Measurements from ENCODE around the gene RABGAP1. TPM values are rescaled to one million over a fixed set of nuclear protein-coding genes. Genes with fewer than 3 reads are reported as not detected.

RABGAP1 gene
- total RNA-seq, 1 donor from 2014 or later: 93.6 TPM

DNA sequence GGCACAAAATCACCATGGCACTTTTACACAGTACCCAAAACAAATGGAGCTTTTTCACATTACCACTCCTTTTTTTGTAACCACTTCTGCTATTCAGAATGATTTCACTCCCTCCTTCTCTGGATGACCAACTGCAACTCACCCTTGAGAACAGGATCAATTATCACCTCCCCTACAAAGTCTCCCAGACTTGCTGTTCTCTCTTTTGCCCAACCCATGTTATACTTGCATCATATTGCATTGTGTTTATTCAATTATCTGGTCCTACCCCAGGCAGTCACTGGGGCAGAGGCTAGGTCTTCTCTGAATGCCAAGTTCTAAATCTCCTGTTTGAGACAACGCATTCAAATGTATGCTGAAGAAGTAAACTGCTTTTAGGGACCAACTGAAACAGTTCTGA lies 188.6 kb downstream of the RABGAP1 start:
- Mint-ChIP-seq H3K27ac (no peak overlapping the region), H3K4me1 (ENCODE audit: low read depth) (peaks cover 8% of the 10 kb centered on the region), H3K36me3 (ENCODE audit: insufficient read depth) (peaks cover 7% of the 10 kb centered on the region), H3K4me3 (ENCODE audit: low read depth) (no peak overlapping the region), H3K9me3 (ENCODE audit: low read depth) (no peaks in the 10 kb centered on the region), H3K27me3 (no peaks in the 10 kb centered on the region)
- TF ChIP-seq, protein P1, sequence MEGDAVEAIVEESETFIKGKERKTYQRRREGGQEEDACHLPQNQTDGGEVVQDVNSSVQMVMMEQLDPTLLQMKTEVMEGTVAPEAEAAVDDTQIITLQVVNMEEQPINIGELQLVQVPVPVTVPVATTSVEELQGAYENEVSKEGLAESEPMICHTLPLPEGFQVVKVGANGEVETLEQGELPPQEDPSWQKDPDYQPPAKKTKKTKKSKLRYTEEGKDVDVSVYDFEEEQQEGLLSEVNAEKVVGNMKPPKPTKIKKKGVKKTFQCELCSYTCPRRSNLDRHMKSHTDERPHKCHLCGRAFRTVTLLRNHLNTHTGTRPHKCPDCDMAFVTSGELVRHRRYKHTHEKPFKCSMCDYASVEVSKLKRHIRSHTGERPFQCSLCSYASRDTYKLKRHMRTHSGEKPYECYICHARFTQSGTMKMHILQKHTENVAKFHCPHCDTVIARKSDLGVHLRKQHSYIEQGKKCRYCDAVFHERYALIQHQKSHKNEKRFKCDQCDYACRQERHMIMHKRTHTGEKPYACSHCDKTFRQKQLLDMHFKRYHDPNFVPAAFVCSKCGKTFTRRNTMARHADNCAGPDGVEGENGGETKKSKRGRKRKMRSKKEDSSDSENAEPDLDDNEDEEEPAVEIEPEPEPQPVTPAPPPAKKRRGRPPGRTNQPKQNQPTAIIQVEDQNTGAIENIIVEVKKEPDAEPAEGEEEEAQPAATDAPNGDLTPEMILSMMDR (IDR thresholded peaks at IDR 0.05; ENCODE audit: unreplicated experiment): no peak
- DNase-seq (ENCODE audit: low spot score, unreplicated experiment): no peak

DNA sequence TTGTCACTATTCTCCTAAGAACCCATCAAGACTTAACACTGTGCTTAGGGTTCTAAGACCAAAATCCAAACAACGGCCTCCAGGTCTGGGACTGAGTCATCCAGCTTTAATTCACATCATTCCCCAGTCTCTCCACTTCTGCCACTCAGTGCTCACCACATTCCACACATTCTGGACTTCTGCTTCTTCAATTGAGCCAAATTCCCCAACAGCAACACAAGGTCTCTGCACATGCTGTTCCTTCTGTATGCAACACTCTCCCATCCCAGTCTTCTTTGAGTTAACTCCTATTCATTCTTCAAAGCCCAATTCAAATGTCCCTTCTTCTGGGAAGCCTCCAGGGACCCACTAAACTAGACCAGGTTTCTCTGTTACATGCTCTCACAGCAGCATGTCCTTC lies 190.4 kb downstream of the RABGAP1 start:
- TF ChIP-seq, protein P1 (IDR thresholded peaks at IDR 0.05; ENCODE audit: unreplicated experiment): no peak
- Mint-ChIP-seq H3K27me3 (no peaks in the 10 kb centered on the region), H3K4me1 (ENCODE audit: low read depth) (peaks cover 2% of the 10 kb centered on the region), H3K36me3 (ENCODE audit: insufficient read depth) (peaks cover 9% of the 10 kb centered on the region), H3K27ac (no peak overlapping the region), H3K4me3 (ENCODE audit: low read depth) (no peak overlapping the region), H3K9me3 (ENCODE audit: low read depth) (no peaks in the 10 kb centered on the region)
- no peak for DNase-seq (ENCODE audit: low spot score, unreplicated experiment)

DNA sequence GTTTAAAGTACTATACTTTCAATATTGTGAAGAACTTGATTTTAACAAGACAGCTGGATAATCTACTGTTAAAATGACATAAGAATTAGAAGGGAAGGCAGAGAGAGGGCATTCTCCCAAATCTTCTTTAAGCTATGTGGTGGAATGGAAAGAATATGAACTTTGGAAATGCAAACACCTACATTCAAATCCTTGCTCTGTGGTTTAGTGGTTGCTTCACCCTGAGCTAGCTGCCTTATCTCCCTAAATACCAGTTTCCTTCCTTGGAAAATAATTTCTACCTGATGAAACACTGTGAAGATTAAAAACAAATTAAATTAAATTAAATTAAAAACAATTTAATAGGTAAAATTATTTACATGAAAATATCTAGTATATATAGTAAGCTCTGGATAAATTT lies 191.2 kb downstream of the RABGAP1 start:
- Mint-ChIP-seq H3K4me1 (ENCODE audit: low read depth) (no peaks in the 10 kb centered on the region), H3K27me3 (no peaks in the 10 kb centered on the region), H3K4me3 (ENCODE audit: low read depth) (no peak overlapping the region), H3K9me3 (ENCODE audit: low read depth) (no peaks in the 10 kb centered on the region), H3K36me3 (ENCODE audit: insufficient read depth) (peaks cover 11% of the 10 kb centered on the region), H3K27ac (no peak overlapping the region)
- TF ChIP-seq, protein P1 (IDR thresholded peaks at IDR 0.05; ENCODE audit: unreplicated experiment): no peak
- DNase-seq (ENCODE audit: low spot score, unreplicated experiment): no peak

DNA sequence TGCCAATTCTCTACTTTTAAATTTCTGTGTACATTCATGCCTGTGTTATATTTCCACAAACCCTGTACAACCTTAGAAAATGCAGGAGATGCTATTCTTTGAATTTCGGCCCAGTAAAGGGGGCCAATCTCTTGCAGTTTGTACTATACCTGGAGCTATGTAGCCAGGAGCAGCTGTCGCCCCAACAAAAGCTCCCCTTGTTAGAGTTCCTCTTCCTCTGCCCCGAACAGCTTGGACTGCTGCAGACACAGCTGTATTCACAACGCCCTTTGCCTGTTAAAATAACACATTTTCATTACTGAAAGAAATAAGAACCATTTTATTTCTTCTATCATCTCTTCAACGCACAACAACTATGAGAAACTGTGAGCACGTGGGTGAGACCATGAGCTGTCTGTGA lies 191.9 kb downstream of the RABGAP1 start:
- no peaks in the 10 kb centered on the region for H3K4me1 Mint-ChIP-seq (ENCODE audit: low read depth)
- H3K27ac Mint-ChIP-seq: no peak overlapping the region
- H3K9me3 Mint-ChIP-seq (ENCODE audit: low read depth): no peaks in the 10 kb centered on the region
- H3K4me3 Mint-ChIP-seq (ENCODE audit: low read depth): no peak overlapping the region
- TF ChIP-seq, protein P1 (IDR thresholded peaks at IDR 0.05; ENCODE audit: unreplicated experiment): no peak
- H3K27me3 Mint-ChIP-seq: no peaks in the 10 kb centered on the region
- H3K36me3 Mint-ChIP-seq (ENCODE audit: insufficient read depth): peaks cover 11% of the 10 kb centered on the region
- no peak for DNase-seq (ENCODE audit: low spot score, unreplicated experiment)

DNA sequence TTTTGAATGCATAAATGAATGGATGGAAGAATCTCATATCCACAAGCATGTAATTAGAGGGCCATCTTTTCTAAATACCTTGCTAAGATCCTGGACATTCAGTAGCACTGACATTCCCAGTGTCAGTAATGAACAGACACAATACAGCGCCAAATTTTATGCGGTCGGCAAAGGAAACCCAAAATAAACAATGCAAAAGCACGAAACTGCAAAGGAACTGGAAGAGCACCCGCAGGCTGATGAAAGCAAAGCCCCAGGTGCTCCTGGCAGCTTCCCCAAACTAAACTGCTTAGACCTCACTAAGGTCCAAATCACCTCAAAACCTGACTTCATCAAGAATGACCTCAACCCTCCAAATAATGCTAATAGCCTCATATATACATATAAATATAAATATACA lies 194.6 kb downstream of the RABGAP1 start:
- H3K27me3 Mint-ChIP-seq: no peaks in the 10 kb centered on the region
- H3K36me3 Mint-ChIP-seq (ENCODE audit: insufficient read depth): peaks cover 11% of the 10 kb centered on the region
- TF ChIP-seq, protein P1 (IDR thresholded peaks at IDR 0.05; ENCODE audit: unreplicated experiment): no peak
- H3K27ac Mint-ChIP-seq: peak overlapping the region; percentile 43
- no peak for DNase-seq (ENCODE audit: low spot score, unreplicated experiment)
- peaks cover 4% of the 10 kb centered on the region for H3K4me1 Mint-ChIP-seq (ENCODE audit: low read depth)
- H3K9me3 Mint-ChIP-seq (ENCODE audit: low read depth): no peaks in the 10 kb centered on the region
- H3K4me3 Mint-ChIP-seq (ENCODE audit: low read depth): no peak overlapping the region

All from progenitor cell of endocrine pancreas (in vitro differentiated cells).